ENCODE measurements around the gene PDE1C. TPM values are rescaled to one million over a fixed set of nuclear protein-coding genes. Genes with fewer than 3 reads are reported as not detected.
A peak's percentile ranks its signal among the peaks of the same experiment; 100 is the strongest.

PDE1C gene
- total and polyA plus RNA-seq, 7 experiments from 2014 or later: 0.21 TPM; not detected in 6

DNA sequence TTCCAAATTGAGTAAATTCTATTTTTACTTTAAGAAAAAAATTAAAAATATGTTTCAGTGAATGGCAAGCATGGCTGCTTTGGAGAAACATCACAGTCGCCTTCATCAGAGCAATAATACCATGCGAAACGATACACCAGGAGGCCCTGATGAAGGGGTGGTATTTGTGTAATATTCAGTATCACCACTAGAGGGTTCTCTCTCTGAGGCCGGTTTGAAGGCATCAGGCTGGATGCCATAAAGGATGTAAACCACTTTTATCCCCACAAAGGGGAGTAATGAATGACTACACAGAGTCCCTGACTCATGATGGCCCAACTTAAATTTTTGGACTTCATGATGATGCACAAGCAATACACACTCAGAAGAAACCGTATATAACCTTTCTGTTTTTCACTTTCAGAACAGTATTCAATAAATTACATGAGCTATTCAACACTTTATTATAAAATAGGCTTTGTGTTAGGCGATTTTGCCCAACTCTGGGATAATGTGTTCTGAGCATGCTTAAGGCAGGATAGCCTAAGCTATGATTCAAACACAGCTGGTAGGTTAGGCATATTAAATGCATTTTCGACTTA is 287.7 kb downstream of the PDE1C start:
- peak; percentile 70 for ATAC-seq
- no peak overlapping the region for H3K27ac Mint-ChIP-seq
- no peak overlapping the region for H3K4me3 Mint-ChIP-seq
- CTCF ChIA-PET: no interaction called here
- Histone ChIP-seq H3K4me1 (ENCODE audit: control insufficient read depth in 2 of 2, insufficient read depth in 2 of 2, low read length in 2 of 2) (no peaks in the 10 kb centered on the region), H3K4me3 (ENCODE audit: low read length) (no peak overlapping the region), H3K9me3 (ENCODE audit: control insufficient read depth in 2 of 3, low read length in 3 of 3) (no peaks in the 10 kb centered on the region), H3K27me3 (ENCODE audit: control insufficient read depth in 2 of 2, insufficient read depth in 2 of 2, low read length in 2 of 2) (no peaks in the 10 kb centered on the region), H3K36me3 (ENCODE audit: control insufficient read depth in 2 of 3, insufficient read depth in 3 of 3, low read length in 3 of 3) (no peaks in the 10 kb centered on the region), H3K27ac (ENCODE audit: low read depth, low read length) (no peak overlapping the region)
- POLR2A ChIA-PET: no interaction called here
- intact Hi-C loops (cut with micrococcal nuclease): loop anchor here in 1 of 2 donors (5.0 kb wide), 1 partner anchor 420 kb away; no protein-coding TSS in a partner anchor
- peaks cover 0 to 4% (median 0%) of the 10 kb centered on the region in 11 donors for H3K9me3 Mint-ChIP-seq
- H3K27me3 Mint-ChIP-seq: no peaks in the 10 kb centered on the region
- H3K4me1 Mint-ChIP-seq: no peaks in the 10 kb centered on the region
- no peak for DNase-seq
- H3K36me3 Mint-ChIP-seq: no peaks in the 10 kb centered on the region

DNA sequence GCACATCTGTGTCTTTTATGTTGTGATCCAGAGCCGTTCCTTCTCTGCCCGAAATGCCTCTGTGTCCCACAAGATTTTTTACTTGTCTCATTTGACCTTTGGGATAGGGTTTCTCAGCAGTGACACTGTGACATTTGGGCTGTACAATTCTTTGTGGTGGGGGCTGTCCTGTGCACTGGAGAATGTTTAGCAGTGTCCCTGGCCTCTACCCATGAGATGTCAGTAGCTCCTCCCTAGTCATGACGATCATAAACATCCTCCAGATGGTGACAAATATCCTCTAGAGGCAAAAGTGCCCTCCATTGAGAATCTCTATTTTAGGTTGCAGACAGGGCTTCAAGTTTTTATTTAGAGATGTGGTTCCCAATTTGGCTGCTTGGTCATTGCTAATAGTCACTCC is 291.9 kb downstream of the PDE1C start:
- peaks cover 0 to 1% (median 0%) of the 10 kb centered on the region in 7 donors for H3K4me1 Mint-ChIP-seq
- no peaks in the 10 kb centered on the region for H3K9me3 ChIP-seq (ENCODE audit: control insufficient read depth in 2 of 3, low read length in 3 of 3)
- H3K4me1 ChIP-seq (ENCODE audit: control insufficient read depth in 2 of 2, insufficient read depth in 2 of 2, low read length in 2 of 2): no peaks in the 10 kb centered on the region
- H3K4me3 Mint-ChIP-seq: no peak overlapping the region
- no peaks in the 10 kb centered on the region for H3K27me3 ChIP-seq (ENCODE audit: control insufficient read depth in 2 of 2, insufficient read depth in 2 of 2, low read length in 2 of 2)
- H3K9me3 Mint-ChIP-seq: peaks cover 0 to 6% (median 0%) of the 10 kb centered on the region in 11 donors
- DNase-seq (no peak), ATAC-seq (no peak)
- H3K27ac Mint-ChIP-seq: no peak overlapping the region
- peaks cover 0 to 5% (median 0%) of the 10 kb centered on the region in 5 donors for H3K27me3 Mint-ChIP-seq
- no peak overlapping the region for H3K4me3 ChIP-seq (ENCODE audit: low read length)
- ChIA-PET POLR2A (no interaction called here), CTCF (no interaction called here)
- intact Hi-C loops (cut with micrococcal nuclease): no loop called here
- H3K36me3 Mint-ChIP-seq: no peaks in the 10 kb centered on the region
- no peak overlapping the region for H3K27ac ChIP-seq (ENCODE audit: low read depth, low read length)
- no peaks in the 10 kb centered on the region for H3K36me3 ChIP-seq (ENCODE audit: control insufficient read depth in 2 of 3, insufficient read depth in 3 of 3, low read length in 3 of 3)

DNA sequence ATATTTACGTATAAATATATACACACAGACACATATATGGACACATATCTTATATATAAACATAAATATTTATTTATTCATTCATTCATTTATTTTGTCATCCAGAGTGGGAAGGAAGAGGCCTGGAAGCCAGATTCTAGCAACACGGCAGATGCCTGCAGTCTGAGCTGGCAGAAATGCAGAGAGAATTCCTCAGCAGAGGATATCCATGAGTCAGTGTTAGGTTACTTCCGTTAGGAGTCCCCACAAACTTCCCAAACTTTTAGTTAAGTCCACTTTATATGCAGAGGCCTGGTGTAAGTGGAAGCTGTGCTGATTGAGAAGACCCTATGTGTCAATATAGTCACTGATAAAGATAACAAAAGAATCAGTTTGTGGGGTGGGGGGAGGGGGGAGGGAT is 293.6 kb downstream of the PDE1C start:
- Mint-ChIP-seq H3K4me3 (no peak overlapping the region), H3K27me3 (peaks cover 0 to 5% (median 0%) of the 10 kb centered on the region in 5 donors), H3K27ac (no peak overlapping the region), H3K4me1 (peaks cover 0 to 1% (median 0%) of the 10 kb centered on the region in 7 donors), H3K9me3 (peaks cover 0 to 7% (median 0%) of the 10 kb centered on the region in 11 donors), H3K36me3 (no peaks in the 10 kb centered on the region)
- Histone ChIP-seq H3K4me3 (ENCODE audit: low read length) (no peak overlapping the region), H3K27me3 (ENCODE audit: control insufficient read depth in 2 of 2, insufficient read depth in 2 of 2, low read length in 2 of 2) (no peaks in the 10 kb centered on the region), H3K36me3 (ENCODE audit: control insufficient read depth in 2 of 3, insufficient read depth in 3 of 3, low read length in 3 of 3) (no peaks in the 10 kb centered on the region), H3K4me1 (ENCODE audit: control insufficient read depth in 2 of 2, insufficient read depth in 2 of 2, low read length in 2 of 2) (no peaks in the 10 kb centered on the region), H3K9me3 (ENCODE audit: control insufficient read depth in 2 of 3, low read length in 3 of 3) (no peaks in the 10 kb centered on the region), H3K27ac (ENCODE audit: low read depth, low read length) (no peak overlapping the region)
- DNase-seq (no peak), ATAC-seq (no peak)
- intact Hi-C loops (cut with micrococcal nuclease): no loop called here
- CTCF ChIA-PET: no interaction called here
- POLR2A ChIA-PET: no interaction called here

DNA sequence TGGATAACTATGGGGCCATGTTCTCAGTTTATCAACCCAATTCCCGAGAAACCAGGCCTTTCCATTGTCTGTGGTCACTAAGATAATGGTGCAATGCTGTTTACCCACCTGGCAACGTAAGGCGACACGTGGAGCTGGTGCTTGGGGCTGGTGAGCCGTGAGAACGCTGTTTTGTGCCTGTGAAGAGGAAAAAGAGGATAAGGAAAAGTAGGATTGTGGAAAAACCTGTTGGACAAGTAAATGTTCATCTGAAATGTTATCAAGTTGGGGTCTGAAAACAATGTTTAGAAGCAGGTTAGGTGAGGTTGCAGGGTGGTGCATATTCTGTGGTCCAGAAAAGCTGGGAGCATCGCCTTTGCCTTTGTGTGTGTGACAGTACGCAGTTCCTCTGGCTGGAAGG is 294.7 kb downstream of the PDE1C start:
- Histone ChIP-seq H3K9me3 (ENCODE audit: control insufficient read depth in 2 of 3, low read length in 3 of 3) (no peaks in the 10 kb centered on the region), H3K27ac (ENCODE audit: low read depth, low read length) (no peak overlapping the region), H3K4me1 (ENCODE audit: control insufficient read depth in 2 of 2, insufficient read depth in 2 of 2, low read length in 2 of 2) (no peaks in the 10 kb centered on the region), H3K27me3 (ENCODE audit: control insufficient read depth in 2 of 2, insufficient read depth in 2 of 2, low read length in 2 of 2) (no peaks in the 10 kb centered on the region), H3K36me3 (ENCODE audit: control insufficient read depth in 2 of 3, insufficient read depth in 3 of 3, low read length in 3 of 3) (no peaks in the 10 kb centered on the region), H3K4me3 (ENCODE audit: low read length) (no peak overlapping the region)
- intact Hi-C loops (cut with micrococcal nuclease): no loop called here
- no peak overlapping the region for H3K4me3 Mint-ChIP-seq
- POLR2A ChIA-PET: no interaction called here
- DNase-seq (no peak), ATAC-seq (no peak)
- CTCF ChIA-PET: no interaction called here
- no peak overlapping the region for H3K27ac Mint-ChIP-seq
- peaks cover 0 to 1% (median 0%) of the 10 kb centered on the region in 7 donors for H3K4me1 Mint-ChIP-seq
- peaks cover 0 to 7% (median 0%) of the 10 kb centered on the region in 11 donors for H3K9me3 Mint-ChIP-seq
- peaks cover 0 to 5% (median 0%) of the 10 kb centered on the region in 5 donors for H3K27me3 Mint-ChIP-seq
- no peaks in the 10 kb centered on the region for H3K36me3 Mint-ChIP-seq

- Mint-ChIP-seq H3K36me3 (no peaks in the 10 kb centered on the region), H3K4me3 (no peak overlapping the region), H3K9me3 (peaks cover 0 to 7% (median 3%) of the 10 kb centered on the region in 11 donors), H3K27ac (no peak overlapping the region), H3K4me1 (peaks cover 0 to 1% (median 0%) of the 10 kb centered on the region in 7 donors), H3K27me3 (peaks cover 0 to 5% (median 0%) of the 10 kb centered on the region in 5 donors)
- Histone ChIP-seq H3K4me1 (ENCODE audit: control insufficient read depth in 2 of 2, insufficient read depth in 2 of 2, low read length in 2 of 2) (no peaks in the 10 kb centered on the region), H3K36me3 (ENCODE audit: control insufficient read depth in 2 of 3, insufficient read depth in 3 of 3, low read length in 3 of 3) (no peaks in the 10 kb centered on the region), H3K4me3 (ENCODE audit: low read length) (no peak overlapping the region), H3K9me3 (ENCODE audit: control insufficient read depth in 2 of 3, low read length in 3 of 3) (no peaks in the 10 kb centered on the region), H3K27ac (ENCODE audit: low read depth, low read length) (no peak overlapping the region), H3K27me3 (ENCODE audit: control insufficient read depth in 2 of 2, insufficient read depth in 2 of 2, low read length in 2 of 2) (no peaks in the 10 kb centered on the region)
- DNase-seq: no peak
- ChIA-PET POLR2A (no interaction called here), CTCF (no interaction called here)
- no peak for ATAC-seq
- intact Hi-C loops (cut with micrococcal nuclease): no loop called here
Observed at GRCh38 chr7:31772211-31772610, 298.0 kb downstream of the PDE1C start.

DNA sequence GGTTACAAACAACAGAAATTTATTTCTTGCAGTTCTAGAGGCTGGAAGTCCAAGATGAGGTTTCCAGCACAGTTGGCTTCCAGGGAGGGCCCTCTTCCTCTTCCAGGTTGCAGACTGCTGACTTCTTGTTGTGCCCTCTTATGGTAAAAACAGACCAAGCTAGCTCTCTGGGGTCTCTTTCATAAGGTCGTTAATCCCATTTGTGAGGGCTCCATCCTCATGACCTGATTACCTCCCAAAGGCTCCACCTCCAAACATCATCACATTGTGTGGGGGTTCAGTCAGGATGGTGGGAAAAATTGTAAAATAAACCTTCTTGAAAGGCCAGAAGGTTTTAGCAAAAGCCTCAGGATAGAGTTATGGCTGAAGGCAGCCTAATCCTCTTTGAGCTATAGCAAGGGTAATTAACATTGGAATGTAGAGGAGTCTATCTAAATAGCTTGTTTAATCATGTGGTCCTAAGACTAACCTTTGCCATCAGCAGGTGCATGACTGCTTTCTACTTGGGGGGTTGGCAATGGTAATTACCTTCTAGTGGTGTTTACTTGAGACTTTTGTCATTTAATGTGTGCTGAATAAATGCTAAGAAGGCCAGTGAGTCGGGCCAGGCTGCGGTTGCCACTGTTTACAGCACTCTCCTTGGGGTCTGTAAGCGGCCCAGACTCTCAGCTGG is 302.4 kb downstream of the PDE1C start:
- H3K4me3 Mint-ChIP-seq: peak overlapping the region in 1 of 10 donors; percentile 32
- H3K9me3 Mint-ChIP-seq: peaks cover 0 to 7% (median 3%) of the 10 kb centered on the region in 11 donors
- Histone ChIP-seq H3K27ac (ENCODE audit: low read depth, low read length) (no peak overlapping the region), H3K27me3 (ENCODE audit: control insufficient read depth in 2 of 2, insufficient read depth in 2 of 2, low read length in 2 of 2) (no peaks in the 10 kb centered on the region), H3K36me3 (ENCODE audit: control insufficient read depth in 2 of 3, insufficient read depth in 3 of 3, low read length in 3 of 3) (no peaks in the 10 kb centered on the region), H3K4me1 (ENCODE audit: control insufficient read depth in 2 of 2, insufficient read depth in 2 of 2, low read length in 2 of 2) (no peaks in the 10 kb centered on the region), H3K9me3 (ENCODE audit: control insufficient read depth in 2 of 3, low read length in 3 of 3) (peaks cover 0 to 6% (median 0%) of the 10 kb centered on the region in 3 experiments), H3K4me3 (ENCODE audit: low read length) (no peak overlapping the region)
- ChIA-PET POLR2A (no interaction called here), CTCF (no interaction called here)
- no peak overlapping the region for H3K27ac Mint-ChIP-seq
- H3K36me3 Mint-ChIP-seq: no peaks in the 10 kb centered on the region
- DNase-seq: no peak
- no peaks in the 10 kb centered on the region for H3K4me1 Mint-ChIP-seq
- ATAC-seq: no peak
- intact Hi-C loops (cut with micrococcal nuclease): no loop called here
- no peaks in the 10 kb centered on the region for H3K27me3 Mint-ChIP-seq

DNA sequence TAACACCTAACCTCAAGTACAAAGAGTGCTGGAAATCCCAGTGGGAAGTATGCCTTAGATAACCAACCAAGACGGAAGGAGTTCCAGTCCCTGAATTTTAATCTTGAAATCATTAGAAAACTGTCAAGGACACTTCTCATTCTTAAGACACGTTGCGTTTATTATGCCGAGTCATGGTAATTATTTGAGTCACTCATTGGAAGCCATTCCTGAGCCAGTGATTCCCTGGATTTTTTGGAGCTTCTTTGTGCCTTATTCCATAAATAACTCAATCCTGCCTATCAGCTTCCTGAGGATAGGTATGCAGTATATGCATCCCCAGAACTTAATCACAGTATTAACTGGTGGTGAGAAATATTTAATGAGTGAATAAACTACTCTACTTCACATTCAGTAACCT is 305.7 kb downstream of the PDE1C start:
- Mint-ChIP-seq H3K4me3 (no peak overlapping the region), H3K36me3 (no peaks in the 10 kb centered on the region), H3K27me3 (no peaks in the 10 kb centered on the region)

More for the DNA sequence above, 305.7 kb downstream of the PDE1C start:
- Mint-ChIP-seq H3K9me3 (peaks cover 0 to 7% (median 2%) of the 10 kb centered on the region in 11 donors), H3K4me1 (no peaks in the 10 kb centered on the region), H3K27ac (no peak overlapping the region)
- DNase-seq (no peak), ATAC-seq (no peak)
- Histone ChIP-seq H3K36me3 (ENCODE audit: control insufficient read depth in 2 of 3, insufficient read depth in 3 of 3, low read length in 3 of 3) (no peaks in the 10 kb centered on the region), H3K4me3 (ENCODE audit: low read length) (no peak overlapping the region), H3K9me3 (ENCODE audit: control insufficient read depth in 2 of 3, low read length in 3 of 3) (peaks cover 0 to 6% (median 0%) of the 10 kb centered on the region in 3 experiments), H3K27me3 (ENCODE audit: control insufficient read depth in 2 of 2, insufficient read depth in 2 of 2, low read length in 2 of 2) (no peaks in the 10 kb centered on the region), H3K4me1 (ENCODE audit: control insufficient read depth in 2 of 2, insufficient read depth in 2 of 2, low read length in 2 of 2) (no peaks in the 10 kb centered on the region), H3K27ac (ENCODE audit: low read depth, low read length) (no peak overlapping the region)
- POLR2A ChIA-PET: no interaction called here
- CTCF ChIA-PET: no interaction called here
- intact Hi-C loops (cut with micrococcal nuclease): no loop called here

Data from naive thymus-derived CD4-positive, alpha-beta T cell (primary cell).